Spinal cord (tissue), 10 donors: ENCODE data around the gene AKR7A3. TPM values are rescaled to one million over a fixed set of nuclear protein-coding genes. Genes with fewer than 3 reads are reported as not detected.
"Not testable (repeated sequence)": the region's sequence is repeated elsewhere in the genome, so short reads cannot be mapped to it uniquely, and the experiment has no call there.

Experiments used
- DNase-seq, 6 donors: peaks; one replicate each; pipeline versions ENCODE4 v3.0.0 to v3.0.0-alpha.2; 2013 to 2015; ENCODE audit warnings: low spot score in 6 of 6, low read depth in 4 of 6
- H3K27ac ChIP-seq: one replicate; pipeline ENCODE4 v1.5.1; 2013; ENCODE audit warnings: low read depth, low read length, control low read depth
- H3K27me3 ChIP-seq: one replicate; pipeline ENCODE4 v1.6.1; 2013; ENCODE audit warnings: low read length; ENCODE audit not compliant: control insufficient read depth, insufficient read depth
- H3K36me3 ChIP-seq: one replicate; pipeline ENCODE4 v1.6.1; 2013; ENCODE audit warnings: low read length; ENCODE audit not compliant: control insufficient read depth, insufficient read depth
- H3K4me1 ChIP-seq: one replicate; pipeline ENCODE4 v1.6.1; 2013; ENCODE audit warnings: low read length; ENCODE audit not compliant: control insufficient read depth, insufficient read depth
- H3K4me3 ChIP-seq: one replicate; pipeline ENCODE4 v1.5.1; 2013; ENCODE audit warnings: low read depth, low read length, control low read depth
- H3K9me3 ChIP-seq: one replicate; pipeline ENCODE4 v1.6.1; 2013; ENCODE audit warnings: low read length; ENCODE audit not compliant: control insufficient read depth, insufficient read depth
- WGBS: methylation state at CpG from one replicate; pipeline ENCODE4 v1.1.5; 2013; ENCODE audit warnings: missing lambda C conversion rate; ENCODE audit not compliant: insufficient coverage; 5-methylcytosine and 5-hydroxymethylcytosine counted together
- long read RNA-seq, 4 donors: transcript quantifications; one replicate each; lab custom pipeline, GENCODE V29; 2026
- polyA plus RNA-seq, 2 donors: library from polyadenylated mRNA; unstranded; fragments of 120-200 nt; gene quantifications; one replicate each; pipeline ENCODE4 v1.2.1, GENCODE V29; 2013; ENCODE audit not compliant: insufficient read length in 2 of 2
- total RNA-seq, 2 donors: library from RNA; depleted of rRNA in 1 of 2; stranded (reverse); fragments of 120-200 nt in 1 of 2; fragments of >200 nt in 1 of 2; gene quantifications; one replicate each; pipeline versions ENCODE4 v1.2.3 to v1.2.4, GENCODE V29; 2013 to 2014
- donor health status: healthy.

Gene AKR7A3
- 1 to 10 TPM; 2.0 to 3.2 TPM for total RNA-seq
- 1 to 10 TPM; 3.5 to 4.5 TPM for polyA plus RNA-seq
- long read RNA-seq, donor 1 = 0 reads
- long read RNA-seq, donor 2 = 0 reads
- long read RNA-seq, donor 3, partial matches to known transcripts = 0 of 1 reads
- long read RNA-seq, donor 3, other reads (novel, unspliced or antisense) = 0 of 1 reads
- long read RNA-seq, donor 4 = 0 reads

DNA sequence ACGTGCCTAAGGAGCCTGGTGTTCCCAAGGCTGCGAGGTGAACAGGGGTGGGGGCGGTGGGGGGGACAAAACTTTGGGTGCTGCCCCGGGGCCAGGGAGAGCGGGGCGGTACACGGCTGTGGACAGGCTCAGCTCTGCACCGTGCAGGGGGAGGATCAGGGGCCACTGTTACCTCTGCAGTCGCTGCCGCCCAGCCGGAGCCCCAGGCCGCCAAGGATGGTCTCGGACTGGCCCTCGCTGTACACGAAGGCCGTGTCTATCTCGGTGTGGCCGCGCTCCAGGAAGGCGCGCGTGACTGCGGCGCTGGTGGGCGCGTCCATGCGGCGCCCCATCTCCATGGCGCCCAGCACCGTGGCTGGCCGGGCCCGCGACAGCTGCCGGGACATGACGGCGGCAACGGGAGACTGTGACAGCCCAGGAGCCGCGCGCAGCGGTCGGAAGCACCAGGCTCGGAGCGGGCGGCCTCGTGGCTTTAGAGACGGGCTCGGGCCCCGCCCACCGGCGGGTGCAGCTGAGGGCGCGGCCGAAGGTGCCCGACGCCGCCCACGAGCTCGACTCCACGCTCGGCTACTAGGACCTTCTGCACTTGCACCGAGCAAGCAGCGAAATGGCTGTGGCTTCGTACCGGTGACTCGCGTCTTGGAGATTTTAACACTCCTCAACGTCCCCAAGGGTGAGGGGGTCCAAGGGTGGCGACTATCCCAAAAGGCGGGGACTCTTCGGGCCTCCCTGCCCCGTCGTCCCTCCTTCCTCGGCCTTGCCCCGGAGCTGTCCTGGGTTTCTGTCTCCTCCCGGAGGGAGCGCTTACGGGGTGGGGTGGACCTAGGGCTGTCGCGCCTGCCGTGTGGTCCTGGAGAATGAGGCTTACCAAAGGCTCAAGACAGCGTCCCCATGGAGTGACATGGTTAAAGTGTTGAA is at the start of gene AKR7A3:
Gene AKR7A3, minus strand, starts transcription at position 447 of the 918 bp plus-strand sequence. Its CDS starts 61 bp downstream, at position 386.
- peak in 2 of 6 donors; percentile 58 to 71 for DNase-seq
- H3K36me3 ChIP-seq = peaks cover 21% of the 10 kb centered on the region
- not testable (repeated sequence) for H3K9me3 ChIP-seq, H3K27ac ChIP-seq, H3K27me3 ChIP-seq
- WGBS = 13% methylated on average over 60 of the region's 82 CpGs
- peak within 1 kb of the TSS; percentile 40 for H3K4me3 ChIP-seq
- peaks cover 15% of the 10 kb centered on the region for H3K4me1 ChIP-seq

DNA sequence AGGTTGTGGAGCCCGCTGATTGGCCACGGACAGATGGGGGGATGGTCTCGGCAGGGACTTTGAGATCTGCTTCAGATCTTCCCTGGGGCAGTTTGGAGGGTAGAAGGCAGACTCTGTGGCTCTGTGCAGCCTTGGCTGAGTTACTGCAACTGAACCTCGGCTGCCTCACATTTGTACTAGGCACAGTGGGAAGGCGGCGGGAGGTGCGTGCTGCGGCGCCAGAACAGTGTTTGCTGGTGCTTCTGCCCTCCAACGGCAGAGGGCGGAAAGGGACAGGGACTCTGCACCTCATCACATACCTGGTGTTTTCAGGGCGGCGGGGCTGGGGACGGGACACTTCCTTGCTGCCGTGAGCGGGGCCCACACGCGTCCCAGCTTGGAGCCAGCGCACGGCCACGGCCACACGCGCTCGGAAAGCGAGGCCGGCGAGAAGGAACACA is 49.8 kb upstream of the AKR7A3 start:
- H3K4me1 ChIP-seq = peaks cover 30% of the 10 kb centered on the region
- no peaks in the 10 kb centered on the region for H3K9me3 ChIP-seq

DNA sequence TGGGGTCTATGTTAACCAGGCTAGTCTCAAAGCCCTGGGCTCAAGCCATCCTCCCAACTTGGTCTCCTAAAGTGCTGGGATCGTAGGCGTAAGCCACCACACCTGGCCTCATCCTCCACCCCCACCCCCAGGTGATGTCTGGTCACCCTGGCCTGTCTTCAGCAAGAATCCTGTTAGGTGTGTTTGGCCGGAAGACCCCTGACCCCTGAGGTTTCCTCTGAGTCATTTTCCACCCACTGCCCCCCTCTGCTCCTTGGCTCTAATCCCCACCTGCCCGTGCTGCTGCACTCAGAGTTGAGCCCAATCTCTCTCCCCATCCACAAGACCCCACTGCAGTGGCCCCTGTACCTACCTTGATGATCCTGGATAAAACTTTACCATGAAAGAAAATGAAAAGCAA is 48.7 kb upstream of the AKR7A3 start:
- 92% methylated on average over 4 of the region's 4 CpGs for WGBS
- Histone ChIP-seq H3K4me1 (peaks cover 26% of the 10 kb centered on the region), H3K27ac (no peak overlapping the region), H3K4me3 (no peak overlapping the region), H3K9me3 (no peaks in the 10 kb centered on the region), H3K36me3 (peaks cover 68% of the 10 kb centered on the region), H3K27me3 (no peaks in the 10 kb centered on the region)
- no peak for DNase-seq

More for the DNA sequence above, 49.8 kb upstream of the AKR7A3 start:
- Histone ChIP-seq H3K36me3 (peaks cover 68% of the 10 kb centered on the region), H3K4me3 (no peak overlapping the region), H3K27me3 (no peaks in the 10 kb centered on the region), H3K27ac (no peak overlapping the region)
- WGBS = 36% methylated on average over 23 of the region's 27 CpGs
- peak in 2 of 6 donors; percentile 47 to 54 for DNase-seq

DNA sequence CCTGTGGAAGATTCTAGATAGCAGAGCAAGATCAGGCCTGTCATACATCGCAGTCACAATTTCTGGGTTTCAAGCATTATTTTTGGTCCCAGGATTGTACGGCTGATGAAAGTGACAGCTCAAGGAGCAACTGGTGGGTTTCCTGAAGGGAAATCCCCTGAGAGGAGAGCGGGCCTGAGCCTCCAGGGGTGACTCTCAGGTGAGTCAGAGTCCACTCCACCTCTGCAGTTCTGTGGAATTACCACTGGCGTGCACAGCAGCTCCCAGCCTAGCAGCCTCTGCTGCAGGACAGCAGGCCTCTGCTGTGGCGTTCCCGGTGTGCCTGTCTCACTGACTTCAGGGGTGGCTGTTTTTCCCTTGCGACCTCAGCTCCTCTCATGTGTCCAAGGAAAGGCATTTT is 48.0 kb upstream of the AKR7A3 start:
- no peaks in the 10 kb centered on the region for H3K9me3 ChIP-seq
- H3K27me3 ChIP-seq = no peaks in the 10 kb centered on the region
- no peak overlapping the region for H3K4me3 ChIP-seq
- peaks cover 19% of the 10 kb centered on the region for H3K4me1 ChIP-seq
- H3K27ac ChIP-seq = no peak overlapping the region
- peaks cover 67% of the 10 kb centered on the region for H3K36me3 ChIP-seq
- no peak for DNase-seq
- WGBS = 94% methylated on average over 7 of the region's 7 CpGs

DNA sequence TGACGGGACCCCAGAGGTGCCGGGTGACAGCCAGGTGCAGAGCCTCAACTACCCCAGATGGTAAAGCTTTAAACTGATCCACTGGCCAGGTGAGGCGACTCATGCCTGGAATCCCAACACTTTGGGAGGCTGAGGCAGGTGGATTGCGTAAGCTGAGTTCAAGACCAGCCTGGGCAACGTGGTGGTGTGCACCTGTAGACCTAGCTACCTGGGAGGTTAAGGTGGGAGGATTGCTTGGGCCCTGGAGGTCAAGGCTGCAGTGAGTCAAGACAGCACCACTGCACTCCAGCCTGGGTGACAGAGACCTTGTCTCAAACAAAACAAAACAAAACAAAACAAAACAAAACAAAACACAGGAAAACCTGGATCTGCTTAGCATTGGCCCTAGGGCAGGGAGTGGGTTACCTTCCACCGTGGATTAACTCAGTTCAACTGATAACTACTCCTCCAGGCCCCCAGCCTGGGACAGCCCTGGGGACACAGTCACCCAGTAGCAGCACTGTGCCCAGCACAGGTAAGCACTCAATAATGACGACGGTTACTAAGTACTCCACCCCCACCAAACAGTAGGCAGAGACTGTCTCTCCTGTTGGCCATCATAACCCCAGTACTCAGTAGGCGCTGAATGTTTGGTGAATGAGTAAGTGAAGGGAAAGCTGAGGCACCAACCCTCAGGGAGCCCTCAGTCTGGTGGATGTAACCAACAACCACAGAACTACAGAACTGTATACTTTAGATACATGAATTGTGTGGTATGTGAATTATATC is 45.2 kb upstream of the AKR7A3 start:
- H3K36me3 ChIP-seq = peaks cover 75% of the 10 kb centered on the region
- WGBS = 80% methylated on average over 5 of the region's 9 CpGs
- no peaks in the 10 kb centered on the region for H3K27me3 ChIP-seq
- H3K4me1 ChIP-seq = peaks cover 2% of the 10 kb centered on the region
- no peak overlapping the region for H3K27ac ChIP-seq
- H3K9me3 ChIP-seq = no peaks in the 10 kb centered on the region
- H3K4me3 ChIP-seq = no peak overlapping the region
- no peak for DNase-seq

DNA sequence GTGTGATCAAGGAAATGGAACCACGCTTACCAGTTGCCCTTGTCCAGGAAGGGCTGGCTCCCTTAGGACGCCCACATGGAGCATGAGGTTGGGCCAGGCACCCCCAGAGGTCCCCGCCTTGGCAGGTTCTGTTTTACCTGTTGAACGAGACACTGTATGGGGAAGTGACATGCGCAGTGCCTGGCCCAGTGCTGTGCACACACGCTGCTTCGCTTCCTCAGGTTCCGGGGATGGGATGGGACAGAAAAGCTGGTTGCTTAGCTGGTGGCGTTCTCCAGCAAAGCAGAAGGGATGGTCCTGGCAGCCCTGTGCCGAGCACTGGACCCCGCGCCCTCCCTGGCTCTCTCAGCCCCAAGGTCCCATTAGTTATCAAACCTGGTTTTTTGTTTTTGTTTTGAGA is 44.3 kb upstream of the AKR7A3 start:
- DNase-seq = no peak
- no peak overlapping the region for H3K4me3 ChIP-seq
- WGBS = 84% methylated on average over 12 of the region's 12 CpGs
- H3K4me1 ChIP-seq = no peaks in the 10 kb centered on the region
- no peaks in the 10 kb centered on the region for H3K9me3 ChIP-seq
- H3K27me3 ChIP-seq = no peaks in the 10 kb centered on the region
- no peak overlapping the region for H3K27ac ChIP-seq
- H3K36me3 ChIP-seq = peaks cover 76% of the 10 kb centered on the region

DNA sequence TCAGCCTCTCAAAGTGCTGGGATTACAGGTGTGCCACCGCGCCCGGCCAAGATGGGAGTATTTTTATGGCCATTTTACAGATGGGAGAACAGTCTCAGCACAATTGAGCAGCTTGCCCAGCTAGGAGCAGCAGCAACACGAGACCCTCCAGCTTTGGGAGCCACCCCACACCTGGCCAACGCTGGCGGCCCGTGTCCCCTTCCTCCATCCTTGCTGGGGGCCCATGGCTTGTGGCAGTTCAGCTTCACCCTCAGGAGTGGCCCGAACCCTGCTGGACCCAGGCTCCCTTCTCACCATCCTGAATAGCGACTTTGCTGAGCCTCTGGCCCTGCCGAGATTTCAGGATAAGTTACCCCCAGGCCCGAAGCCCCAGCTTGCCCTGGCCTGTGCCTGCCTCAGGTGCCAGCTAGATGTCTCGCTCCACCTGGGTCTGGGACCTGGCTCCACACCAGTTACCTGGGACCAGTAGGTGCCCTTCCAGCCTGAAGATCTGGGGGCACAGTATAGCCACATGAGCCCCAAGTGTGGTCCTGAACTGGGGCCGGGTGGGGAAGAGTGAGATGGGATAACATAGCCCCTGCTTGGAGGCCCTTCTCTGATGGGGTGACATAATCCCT is 42.8 kb upstream of the AKR7A3 start:
- peaks cover 82% of the 10 kb centered on the region for H3K36me3 ChIP-seq
- 91% methylated on average over 13 of the region's 13 CpGs for WGBS
- no peak overlapping the region for H3K27ac ChIP-seq

DNA sequence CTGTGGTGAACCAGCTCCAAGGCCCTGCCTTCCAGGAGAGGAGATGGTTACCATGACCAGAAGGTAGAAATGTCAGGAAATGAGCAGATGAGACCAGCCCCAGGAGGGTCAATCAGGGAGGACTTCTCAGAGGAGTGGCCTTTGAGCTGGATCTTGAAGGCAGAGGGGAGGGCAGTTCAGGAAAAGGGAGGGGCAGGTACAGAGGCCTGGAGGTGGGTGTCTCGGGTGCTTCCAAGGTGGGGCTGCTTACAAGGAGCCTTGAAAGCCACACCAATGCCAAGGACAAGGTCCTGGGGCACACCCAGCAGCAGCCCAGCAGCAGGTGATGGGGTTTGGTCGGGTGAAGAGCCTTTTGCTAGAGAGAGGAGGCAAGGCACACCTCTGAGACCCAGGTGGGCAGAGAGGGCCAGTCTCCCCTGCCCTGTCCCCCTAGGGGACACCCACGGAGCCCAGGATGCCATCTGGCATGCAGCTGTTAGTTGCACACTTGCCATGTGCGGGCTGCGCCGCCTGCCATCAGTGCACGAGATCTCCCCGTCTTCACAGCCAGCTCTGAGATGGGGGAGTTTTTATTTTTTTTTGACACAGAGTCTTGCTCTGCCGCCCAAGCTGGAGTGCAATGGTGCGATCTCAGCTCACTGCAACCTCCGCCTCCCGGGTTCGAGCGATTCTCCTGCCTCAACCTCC is 42.0 kb upstream of the AKR7A3 start:
- H3K27me3 ChIP-seq = no peaks in the 10 kb centered on the region
- no peaks in the 10 kb centered on the region for H3K4me1 ChIP-seq
- H3K9me3 ChIP-seq = no peaks in the 10 kb centered on the region
- peaks cover 84% of the 10 kb centered on the region for H3K36me3 ChIP-seq
- H3K4me3 ChIP-seq = no peak overlapping the region
- no peak overlapping the region for H3K27ac ChIP-seq
- DNase-seq = no peak
- 86% methylated on average over 2 of the region's 14 CpGs for WGBS

More for the DNA sequence above, 42.8 kb upstream of the AKR7A3 start:
- H3K9me3 ChIP-seq = no peaks in the 10 kb centered on the region
- H3K4me3 ChIP-seq = no peak overlapping the region
- H3K27me3 ChIP-seq = no peaks in the 10 kb centered on the region
- no peak for DNase-seq
- H3K4me1 ChIP-seq = no peaks in the 10 kb centered on the region

DNA sequence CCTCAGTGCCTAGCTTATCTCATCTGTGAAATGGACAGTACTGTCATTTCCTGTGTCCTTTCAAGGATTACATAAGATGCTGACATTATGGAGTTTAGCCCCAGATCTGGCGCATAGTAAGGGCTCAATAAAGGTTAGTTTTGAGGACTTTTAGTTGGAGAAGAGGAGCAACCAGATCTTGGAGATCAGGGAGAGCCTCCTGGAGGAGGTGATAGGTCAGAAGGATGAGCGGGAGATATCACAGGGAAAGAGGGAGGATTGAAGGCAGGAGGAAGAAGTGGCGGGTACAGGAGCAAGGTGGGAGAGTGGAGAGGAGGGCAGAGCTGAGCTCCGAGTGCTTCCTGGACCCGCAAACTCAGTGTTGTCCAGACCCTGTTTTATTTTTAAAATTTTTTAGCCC is 41.0 kb upstream of the AKR7A3 start:
- Histone ChIP-seq H3K4me3 (no peak overlapping the region), H3K27ac (no peak overlapping the region), H3K27me3 (no peaks in the 10 kb centered on the region), H3K36me3 (peaks cover 90% of the 10 kb centered on the region), H3K4me1 (no peaks in the 10 kb centered on the region), H3K9me3 (no peaks in the 10 kb centered on the region)
- DNase-seq = no peak
- WGBS = 93% methylated on average over 4 of the region's 5 CpGs
